Activated T-cell treated with anti-CD3 and anti-CD28 coated beads, Interleukin-2, amount 50 U/mL, for 1 hour (primary cell): ENCODE data around the gene CACNG7.
"Not testable (repeated sequence)": the region's sequence is repeated elsewhere in the genome, so short reads cannot be mapped to it uniquely, and the experiment has no call there.

Source experiments
- DNase-seq: peaks from one replicate; pipeline ENCODE4 v3.0.0-alpha.2; 2020

Gene CACNG7

GRCh38 chr19:53908935-53909415 lies at the start of gene CACNG7:
TSS of gene CACNG7 (plus strand) at chr19:53909278. CDS start at chr19:53912832, 3,554 bp downstream.
- no peak for DNase-seq

GRCh38 chr19:53864308-53864836 lies 44.7 kb upstream of the CACNG7 start:
- no peak for DNase-seq

GRCh38 chr19:53865523-53865917 lies 43.6 kb upstream of the CACNG7 start:
- no peak for DNase-seq

- DNase-seq = peak; percentile 77
These were observed 42.9 kb upstream of the CACNG7 start for GRCh38 chr19:53865918-53866864.

- DNase-seq = no peak
These were observed 42.2 kb upstream of the CACNG7 start for GRCh38 chr19:53866865-53867224.

- peak; percentile 100 for DNase-seq
These were observed 41.6 kb upstream of the CACNG7 start, which contains the start of gene MYADM for GRCh38 chr19:53867225-53868090. TSS of gene MYADM (plus strand) at chr19:53867883. CDS start at chr19:53873530, 5,647 bp downstream.

GRCh38 chr19:53868091-53868891 lies 40.8 kb upstream of the CACNG7 start:
- peak; percentile 57 for DNase-seq

GRCh38 chr19:53868892-53869804 lies 39.9 kb upstream of the CACNG7 start:
- peak; percentile 87 for DNase-seq

GRCh38 chr19:53869805-53870484 lies 39.1 kb upstream of the CACNG7 start:
- DNase-seq = not testable (repeated sequence)

GRCh38 chr19:53870485-53870844 lies 38.6 kb upstream of the CACNG7 start:
- DNase-seq = peak; percentile 31

GRCh38 chr19:53871454-53871853 lies 37.6 kb upstream of the CACNG7 start:
- DNase-seq = no peak

- peak; percentile 34 for DNase-seq
These were observed 36.3 kb upstream of the CACNG7 start for GRCh38 chr19:53872762-53873161.

- DNase-seq = peak; percentile 44
These were observed 35.1 kb upstream of the CACNG7 start for GRCh38 chr19:53873773-53874605.

- DNase-seq = peak; percentile 25
These were observed 34.5 kb upstream of the CACNG7 start for GRCh38 chr19:53874606-53874990.

- peak; percentile 23 for DNase-seq
These were observed 33.3 kb upstream of the CACNG7 start for GRCh38 chr19:53875602-53876325.

- DNase-seq = peak; percentile 38
These were observed 32.3 kb upstream of the CACNG7 start for GRCh38 chr19:53876651-53877224.

GRCh38 chr19:53877361-53877766 lies 31.7 kb upstream of the CACNG7 start:
- peak; percentile 65 for DNase-seq

GRCh38 chr19:53878776-53879139 lies 30.3 kb upstream of the CACNG7 start:
- DNase-seq = peak; percentile 23
